Effector memory CD4-positive, alpha-beta T cell (primary cell): Measurements from ENCODE around the gene ATP5F1D.

Source experiments
- DNase-seq, 3 donors: peaks; one replicate each; pipeline ENCODE4 v3.0.0-alpha.2; 2020
- H3K27ac ChIP-seq: 2 replicates; pipeline ENCODE4 v1.7.0; 2013; ENCODE audit warnings: mild to moderate bottlenecking, low read length, moderate library complexity; ENCODE audit not compliant: insufficient read depth, poor library complexity, severe bottlenecking
- H3K27me3 ChIP-seq: replicated peaks from 2 replicates; pipeline ENCODE4 v1.7.0; 2013; ENCODE audit warnings: mild to moderate bottlenecking, low read length; ENCODE audit not compliant: insufficient read depth, control insufficient read depth, poor library complexity, severe bottlenecking
- H3K36me3 ChIP-seq: 2 replicates; pipeline ENCODE4 v1.7.0; 2013; ENCODE audit warnings: mild to moderate bottlenecking, low read length, moderate library complexity; ENCODE audit not compliant: control insufficient read depth, insufficient read depth
- H3K4me1 ChIP-seq: 2 replicates; pipeline ENCODE4 v1.7.0; 2013; ENCODE audit warnings: low read length, mild to moderate bottlenecking; ENCODE audit not compliant: control insufficient read depth, insufficient read depth, poor library complexity, severe bottlenecking
- H3K4me3 ChIP-seq: 2 replicates; pipeline ENCODE4 v1.7.0; 2013; ENCODE audit warnings: low read length, low read depth, mild to moderate bottlenecking; ENCODE audit not compliant: insufficient read depth, poor library complexity, severe bottlenecking
- H3K9me3 ChIP-seq: 2 replicates; pipeline ENCODE4 v1.7.0; 2013; ENCODE audit warnings: mild to moderate bottlenecking, low read length, moderate library complexity; ENCODE audit not compliant: control insufficient read depth

The ATP5F1D gene

DNA sequence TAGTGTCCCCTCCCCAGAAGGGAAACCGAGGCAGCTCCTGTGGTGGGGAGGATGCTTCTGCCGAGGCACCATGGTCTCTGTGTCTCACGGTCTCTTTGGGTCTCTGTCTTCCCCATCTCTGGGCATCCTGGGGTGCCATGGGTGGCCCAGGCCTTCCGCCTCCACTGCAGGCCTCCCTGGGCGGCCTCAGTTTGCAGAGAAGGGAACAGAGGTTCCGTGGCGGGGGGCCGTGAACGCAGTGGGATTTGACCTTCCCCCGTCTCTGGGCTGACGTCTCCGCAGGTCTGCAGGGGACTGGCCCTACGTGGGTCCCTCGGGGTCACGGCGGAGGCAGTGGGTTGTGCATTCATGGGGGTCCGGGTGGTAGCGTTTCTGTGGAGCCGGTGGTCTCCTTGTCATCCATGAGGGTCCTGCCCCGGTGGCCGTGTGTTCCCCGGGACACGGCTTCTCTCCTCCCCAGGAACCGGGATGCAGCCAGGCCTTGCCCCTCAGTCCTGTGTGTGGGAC, 48.7 kb downstream of the ATP5F1D start:
- Histone ChIP-seq H3K27ac (no peak overlapping the region), H3K36me3 (no peaks in the 10 kb centered on the region), H3K27me3 (peaks cover 57% of the 10 kb centered on the region), H3K4me3 (no peak overlapping the region), H3K4me1 (peaks cover 1% of the 10 kb centered on the region), H3K9me3 (no peaks in the 10 kb centered on the region)
- DNase-seq: no peak

- no peak overlapping the region for H3K4me3 ChIP-seq
- no peak for DNase-seq
- H3K9me3 ChIP-seq: no peaks in the 10 kb centered on the region
- H3K27me3 ChIP-seq: peaks cover 58% of the 10 kb centered on the region
- H3K4me1 ChIP-seq: peaks cover 6% of the 10 kb centered on the region
- H3K27ac ChIP-seq: no peak overlapping the region
- no peaks in the 10 kb centered on the region for H3K36me3 ChIP-seq
Observed at GRCh38 chr19:1290703-1291651, 49.4 kb downstream of the ATP5F1D start.

GRCh38 chr19:1291761-1292418, 50.3 kb downstream of the ATP5F1D start:
- no peaks in the 10 kb centered on the region for H3K36me3 ChIP-seq
- peaks cover 6% of the 10 kb centered on the region for H3K4me1 ChIP-seq
- no peak overlapping the region for H3K27ac ChIP-seq
- H3K9me3 ChIP-seq: no peaks in the 10 kb centered on the region
- no peak overlapping the region for H3K4me3 ChIP-seq
- peaks cover 52% of the 10 kb centered on the region for H3K27me3 ChIP-seq
- no peak for DNase-seq

DNA sequence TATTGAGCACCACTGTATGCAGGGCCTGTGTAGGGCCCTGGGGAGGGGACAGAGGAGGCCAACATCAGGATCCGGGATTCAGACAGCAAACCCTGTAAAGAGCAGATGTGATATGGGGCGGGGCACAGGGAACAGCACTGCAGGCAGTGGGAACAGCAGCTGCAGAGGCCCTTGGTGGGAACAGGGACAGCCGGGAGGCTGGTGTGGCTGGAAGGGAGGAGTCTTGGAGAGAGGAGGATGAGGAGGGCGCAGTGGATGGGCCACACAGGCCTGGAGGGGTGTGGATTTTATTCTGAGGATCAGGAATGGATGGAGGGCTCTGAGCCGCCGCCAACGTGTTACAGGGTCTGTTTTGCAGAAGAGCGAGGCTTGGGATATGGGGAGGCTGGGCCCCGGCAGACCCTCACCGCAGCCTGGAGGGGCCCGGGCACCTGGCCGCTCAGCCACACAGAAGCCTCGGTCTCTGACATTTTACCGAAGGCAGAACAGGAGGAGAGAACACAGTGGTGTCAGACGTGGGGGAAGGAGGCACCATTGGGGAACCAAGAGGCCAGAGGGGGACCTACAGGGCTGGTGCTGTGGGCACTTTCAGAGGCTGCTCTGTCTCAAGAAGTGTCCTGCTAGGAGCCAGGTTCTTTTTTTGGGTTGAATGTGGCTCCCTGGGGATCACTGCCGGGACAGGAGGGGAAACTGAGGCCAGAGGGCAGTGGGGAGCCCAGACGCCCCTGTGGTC, 51.0 kb downstream of the ATP5F1D start:
- DNase-seq: no peak
- peaks cover 6% of the 10 kb centered on the region for H3K4me1 ChIP-seq
- H3K27ac ChIP-seq: no peak overlapping the region
- peaks cover 45% of the 10 kb centered on the region for H3K27me3 ChIP-seq
- H3K4me3 ChIP-seq: no peak overlapping the region
- H3K9me3 ChIP-seq: no peaks in the 10 kb centered on the region
- no peaks in the 10 kb centered on the region for H3K36me3 ChIP-seq

DNA sequence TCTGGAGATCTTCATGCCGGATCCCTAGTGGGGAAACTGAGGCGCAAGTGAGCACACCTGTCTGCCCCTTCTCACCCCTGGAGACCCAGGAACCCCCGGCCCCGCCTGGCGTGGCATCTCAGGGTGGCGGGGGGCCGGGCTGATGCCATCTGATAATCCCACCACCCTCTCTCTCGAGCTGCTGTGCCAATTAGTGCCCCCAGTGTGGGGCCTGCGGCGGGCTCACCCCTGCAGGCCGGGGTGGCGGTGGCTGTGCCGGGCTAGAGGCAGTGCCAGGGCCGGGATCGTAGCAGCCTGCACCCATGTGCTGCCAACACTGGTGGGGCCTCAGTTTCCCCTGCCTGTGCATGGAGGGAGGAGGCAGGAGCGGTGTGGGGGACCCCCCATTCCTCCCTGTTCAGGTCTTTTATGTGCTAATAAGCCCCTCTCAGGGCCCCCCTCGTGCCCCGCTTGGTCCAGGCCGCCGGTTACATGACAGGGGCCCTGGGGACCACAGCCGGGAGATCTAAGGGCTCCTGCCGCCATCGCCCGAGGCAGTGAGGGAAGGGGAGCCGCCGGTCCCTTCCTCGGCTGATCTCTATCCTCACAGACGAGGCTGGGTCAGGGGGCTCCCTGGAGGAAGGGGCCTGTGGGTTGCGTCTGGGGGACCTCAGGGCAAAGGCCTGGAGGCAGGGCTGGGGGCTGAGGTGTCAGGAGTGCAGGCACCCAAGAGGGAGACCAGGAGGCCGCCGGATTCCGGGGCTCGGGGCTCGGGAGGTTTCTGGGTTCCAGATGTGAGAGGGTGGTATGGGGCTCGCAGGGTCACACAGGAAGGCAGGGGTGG, 52.4 kb downstream of the ATP5F1D start:
- no peaks in the 10 kb centered on the region for H3K36me3 ChIP-seq
- H3K27ac ChIP-seq: no peak overlapping the region
- H3K9me3 ChIP-seq: no peaks in the 10 kb centered on the region
- peaks cover 6% of the 10 kb centered on the region for H3K4me1 ChIP-seq
- peaks cover 36% of the 10 kb centered on the region for H3K27me3 ChIP-seq
- DNase-seq: no peak
- no peak overlapping the region for H3K4me3 ChIP-seq
